HG03457 (cell line): ENCODE measurements around the gene KRTAP29-1.
"Not testable (repeated sequence)": the region's sequence is repeated elsewhere in the genome, so short reads cannot be mapped to it uniquely, and the experiment has no call there.

Source experiments
- ATAC-seq: cut with Tn5 transposase; IDR thresholded peaks from one replicate; pipeline ENCODE4 v1.9.1; 2021; ENCODE audit warnings: moderate number of reproducible peaks; ENCODE audit not compliant: unreplicated experiment

The KRTAP29-1 gene, protein sequence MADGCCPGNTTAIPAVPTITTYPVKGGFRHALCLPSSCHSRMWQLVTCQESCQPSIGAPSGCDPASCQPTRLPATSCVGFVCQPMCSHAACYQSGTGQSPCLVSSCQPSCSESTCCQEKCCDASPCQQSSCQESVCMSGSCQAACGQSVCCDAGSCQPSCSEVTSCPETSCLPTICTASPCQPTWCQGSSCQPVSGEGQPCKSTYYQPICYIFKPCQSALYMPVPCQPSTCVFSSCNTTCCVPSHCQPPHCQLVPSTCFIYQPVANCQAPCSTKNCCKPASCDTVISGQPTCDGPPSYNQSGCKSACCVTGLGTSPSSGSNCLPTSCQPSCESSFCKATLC

GRCh38 chr17:41301916-41302901, at the start of gene KRTAP29-1:
KRTAP29-1 (minus strand) TSS chr17:41302851; CDS start chr17:41302851, 0 bp downstream.
- ATAC-seq = no peak

DNA sequence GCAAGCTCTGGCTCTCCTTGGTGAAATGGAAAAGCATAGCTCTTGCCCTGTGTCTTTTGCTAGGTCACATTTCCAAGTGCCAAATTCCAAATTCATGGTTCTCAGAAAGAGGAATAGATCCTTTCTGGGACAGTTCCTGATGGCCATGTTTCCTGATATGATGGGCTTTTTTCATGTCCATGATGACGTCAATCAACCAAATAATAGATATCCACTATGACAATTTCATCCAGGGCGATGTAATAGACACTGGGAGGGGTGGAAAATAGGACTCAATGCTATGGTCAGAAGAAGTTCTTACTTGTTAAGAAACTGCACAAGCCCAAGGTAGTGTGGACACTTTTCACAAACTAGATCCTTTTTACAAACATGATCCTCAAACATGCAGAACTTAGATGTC, 48.5 kb upstream of the KRTAP29-1 start:
- no peak for ATAC-seq

DNA sequence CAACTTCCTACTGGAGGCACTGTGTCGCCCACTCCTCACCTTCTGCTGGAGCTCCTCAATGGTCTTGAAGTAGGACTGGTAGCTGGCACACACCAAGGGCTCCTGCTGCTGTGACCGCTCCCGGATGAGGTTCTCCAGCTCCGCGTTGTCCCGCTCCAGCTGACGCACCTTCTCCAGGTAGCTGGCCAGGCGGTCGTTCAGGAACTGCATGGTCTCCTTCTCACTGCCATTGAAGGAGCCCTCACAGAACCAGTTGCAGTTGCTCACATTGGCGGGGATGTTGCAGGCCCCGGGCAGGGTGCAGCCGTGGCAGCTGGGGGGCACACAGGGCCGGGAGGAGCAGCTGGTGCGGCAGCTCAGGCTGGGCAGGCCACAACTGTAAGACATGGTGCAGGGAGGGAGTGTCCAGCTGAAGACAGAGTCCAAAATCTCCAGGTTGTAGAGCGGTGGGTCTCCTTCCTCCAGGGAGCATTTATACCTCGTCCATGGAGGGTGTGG, 47.8 kb upstream of the KRTAP29-1 start, which contains the start of gene KRT33A:
KRT33A (minus strand) TSS at position 448 of the 498 bp plus-strand sequence; CDS start at position 387, 61 bp downstream.
- not testable (repeated sequence) for ATAC-seq

- ATAC-seq = no peak
These were observed 45.5 kb upstream of the KRTAP29-1 start for GRCh38 chr17:41347869-41348760.

DNA sequence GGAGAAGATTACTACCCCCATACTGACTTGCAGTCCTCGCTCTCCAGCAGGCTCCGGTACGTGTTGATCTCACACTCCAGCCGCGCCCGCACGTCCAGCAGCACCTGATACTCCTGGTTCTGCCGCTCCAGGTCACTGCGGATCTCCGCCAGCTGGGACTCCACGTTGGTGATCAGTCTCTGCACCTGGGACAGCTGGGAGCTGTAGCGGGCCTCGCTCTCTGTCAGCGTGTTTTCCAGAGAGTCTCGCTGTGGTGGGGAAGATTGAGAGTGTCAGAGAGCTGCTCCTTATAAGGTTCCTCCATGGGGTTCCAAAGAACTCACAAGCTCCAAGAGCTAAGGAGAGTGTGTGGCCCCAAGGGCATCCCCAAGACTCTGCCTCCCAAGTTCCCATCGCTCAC, 43.8 kb upstream of the KRTAP29-1 start:
- ATAC-seq = not testable (repeated sequence)

DNA sequence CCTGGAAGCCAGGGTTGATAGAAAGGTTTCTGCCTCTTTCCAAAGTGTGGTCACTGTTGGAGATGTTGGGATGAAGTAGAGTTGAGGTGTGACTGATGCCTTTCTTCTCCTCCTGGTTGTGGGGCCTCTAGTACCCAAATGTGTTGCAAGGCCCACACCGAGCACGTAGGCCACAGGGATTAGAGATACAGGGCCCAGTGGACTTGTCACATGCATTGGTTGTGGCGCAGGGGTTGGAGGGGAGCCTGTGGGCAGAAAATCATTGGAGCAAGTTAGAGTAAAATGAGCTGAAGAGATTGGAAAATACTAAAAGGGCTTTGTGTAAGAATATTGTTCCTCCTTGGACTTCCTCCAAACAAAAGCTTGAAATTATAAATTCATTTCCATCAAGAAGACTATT, 43.3 kb upstream of the KRTAP29-1 start:
- ATAC-seq = no peak

DNA sequence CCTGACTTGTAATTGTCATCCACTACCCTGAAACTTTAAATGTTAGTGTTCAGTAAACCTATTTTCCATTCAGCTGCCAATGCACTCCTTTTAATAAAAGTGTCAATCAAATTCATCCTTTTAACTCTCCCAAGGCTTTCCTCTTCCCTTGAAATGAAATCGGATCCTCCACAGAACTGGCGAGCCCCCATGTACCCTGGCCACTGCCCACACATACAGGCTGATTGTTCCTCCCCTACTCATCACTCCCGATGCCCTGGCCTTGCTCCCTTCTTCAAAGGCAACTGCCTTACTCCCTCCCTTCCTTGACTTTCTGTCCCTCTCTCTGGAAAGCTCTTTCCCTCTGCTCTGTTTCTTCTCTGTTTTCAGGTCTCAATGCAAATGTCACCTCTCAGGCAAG, 40.4 kb upstream of the KRTAP29-1 start:
- ATAC-seq = no peak

DNA sequence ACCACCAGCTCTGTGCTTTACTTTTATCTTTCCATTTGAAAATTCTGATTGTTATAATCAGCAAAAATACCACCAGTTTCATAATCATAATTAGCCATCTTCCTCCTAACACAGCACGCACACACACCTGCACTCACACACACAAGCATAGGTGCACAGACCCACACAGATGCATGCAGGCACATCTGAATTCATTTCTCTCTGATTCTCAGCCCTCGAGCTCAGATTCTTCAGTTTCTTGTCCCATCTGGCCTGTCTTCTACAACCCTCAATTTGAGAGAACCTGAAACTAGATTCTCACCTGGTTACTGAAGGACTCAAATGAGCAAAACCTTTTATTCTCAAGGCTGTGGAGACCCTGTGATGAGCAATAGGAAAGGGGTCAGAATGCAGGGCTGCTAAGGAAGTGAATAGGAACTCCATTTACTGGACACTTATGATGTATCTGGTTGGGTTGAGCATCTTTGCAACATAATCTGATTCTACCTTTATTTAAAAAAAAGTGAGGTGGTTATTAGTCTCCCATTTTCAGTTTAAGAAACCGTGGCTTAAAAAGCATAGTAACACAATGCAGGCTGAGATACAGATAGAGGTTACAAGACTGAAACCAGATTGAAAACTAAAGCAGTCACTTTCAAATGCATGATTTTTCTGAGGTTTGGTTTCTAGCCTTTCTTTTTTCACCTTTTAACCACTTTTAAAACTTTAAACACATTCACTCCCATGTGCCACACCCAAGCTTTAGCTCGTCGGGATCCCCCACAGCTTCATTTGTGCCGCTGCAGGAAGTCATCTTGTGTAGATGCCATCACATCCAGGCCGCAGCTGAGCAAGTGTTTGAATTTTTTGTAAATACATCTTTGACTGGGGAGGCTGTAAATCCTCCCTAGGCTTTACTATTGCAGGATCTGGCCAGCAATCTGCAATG, 38.5 kb upstream of the KRTAP29-1 start:
- ATAC-seq = no peak

DNA sequence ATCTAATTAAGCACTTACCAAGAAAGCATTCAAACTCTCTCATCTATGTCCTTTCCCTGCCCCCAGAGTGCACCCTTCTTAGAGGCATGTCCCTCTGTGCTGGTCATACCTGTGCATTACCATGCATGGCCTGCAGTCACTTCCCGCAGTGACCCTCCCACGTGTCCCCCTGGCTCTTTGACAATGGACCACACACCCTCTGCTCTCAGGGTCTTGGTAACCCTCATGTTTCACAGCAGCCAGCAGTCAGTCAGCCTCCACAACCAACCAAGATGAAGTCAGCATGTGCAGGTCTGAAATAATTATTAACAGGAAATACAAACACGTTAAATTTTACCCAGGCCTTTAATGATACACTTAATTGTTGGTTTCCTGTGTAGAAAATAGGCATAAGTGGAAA, 37.8 kb upstream of the KRTAP29-1 start:
- ATAC-seq = no peak

- ATAC-seq = no peak
These were observed 37.0 kb upstream of the KRTAP29-1 start for GRCh38 chr17:41339571-41340172.

DNA sequence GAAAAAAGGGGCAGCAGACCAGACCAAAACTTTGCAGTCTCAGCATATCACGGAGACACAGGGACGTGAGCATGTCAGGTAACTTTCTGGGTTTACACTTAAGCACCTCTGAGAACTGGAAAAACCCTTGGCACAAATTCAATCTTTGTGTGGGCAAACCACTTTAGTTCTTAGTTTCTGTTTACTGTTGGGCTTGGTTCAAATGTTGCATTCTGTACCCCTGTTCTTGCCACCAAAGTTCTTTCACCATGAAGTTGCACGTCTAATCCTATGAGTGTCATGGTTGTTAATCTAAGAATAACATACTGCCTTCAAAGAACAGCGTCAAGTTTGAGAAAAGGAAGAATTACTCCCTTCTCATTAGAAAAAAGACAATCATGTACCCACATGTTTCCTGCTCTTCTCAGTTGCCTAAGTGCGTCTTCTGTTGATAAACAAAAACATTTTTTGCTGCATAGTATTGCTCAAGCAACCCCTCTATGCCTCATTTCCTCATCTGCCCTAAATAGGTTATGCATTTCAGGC, 36.4 kb upstream of the KRTAP29-1 start:
- no peak for ATAC-seq

DNA sequence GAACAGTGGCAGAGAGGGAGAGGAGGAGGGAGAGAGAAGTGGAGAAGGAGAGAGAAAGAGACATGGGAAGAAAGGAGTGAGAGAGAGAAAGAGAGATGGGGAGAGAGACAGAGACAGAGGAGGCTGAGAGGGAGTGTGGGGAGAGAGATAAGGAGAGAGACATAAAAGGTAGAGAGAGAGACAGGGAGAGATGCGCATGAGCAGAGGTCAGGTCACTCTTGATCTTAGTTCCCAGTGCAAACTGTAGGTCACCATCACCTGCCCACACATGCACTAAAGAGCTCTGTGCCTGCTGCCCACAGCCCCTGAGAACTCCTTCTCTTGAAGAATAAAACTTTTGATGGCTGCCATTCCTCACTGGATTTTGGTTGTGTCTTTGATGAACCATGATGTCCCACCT, 33.1 kb upstream of the KRTAP29-1 start:
- ATAC-seq = no peak

DNA sequence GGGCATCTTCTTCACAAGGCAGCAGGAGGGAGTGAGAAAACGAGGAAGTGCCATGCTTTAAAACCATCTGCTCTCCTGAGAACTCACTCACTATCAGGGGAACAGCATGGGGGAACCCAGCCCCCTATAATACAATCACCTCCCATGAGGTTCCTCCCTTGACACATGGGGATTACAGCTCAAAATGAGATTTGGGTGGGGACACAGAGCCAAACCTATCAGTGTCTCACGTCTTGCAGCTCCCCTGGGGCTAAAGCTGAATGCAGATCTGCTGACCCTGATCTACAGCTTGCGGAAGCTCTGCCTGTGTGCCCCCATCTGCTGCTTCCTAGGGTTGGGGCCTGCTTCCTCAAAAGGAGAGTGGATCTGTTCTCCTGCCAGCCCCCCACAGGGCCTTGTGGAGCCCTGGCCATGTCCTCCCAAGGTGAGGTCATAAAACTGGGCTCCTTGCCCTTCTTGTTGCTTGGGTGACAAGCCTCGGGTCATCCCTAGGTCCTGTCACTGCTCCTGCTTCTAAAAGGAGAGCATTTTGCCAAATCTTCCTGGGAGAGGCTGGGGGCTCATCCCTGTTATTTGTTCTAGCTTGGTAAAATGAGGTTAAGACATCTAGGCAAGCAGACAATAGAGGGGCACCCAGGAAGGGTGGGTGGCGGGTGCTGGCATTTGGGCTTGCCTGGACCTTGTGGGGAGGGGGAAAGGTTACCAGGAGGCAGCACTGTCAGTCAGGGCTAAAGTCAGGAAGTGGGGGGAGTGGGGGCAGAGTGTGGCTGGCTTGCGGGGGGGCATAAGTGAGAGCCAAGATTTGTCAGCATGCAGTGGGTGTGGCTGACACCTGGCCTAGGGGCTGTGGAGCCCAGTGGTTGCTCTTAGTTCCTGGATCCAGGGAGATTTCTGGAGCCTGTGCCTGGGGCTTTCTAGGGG, 32.0 kb upstream of the KRTAP29-1 start:
- no peak for ATAC-seq

DNA sequence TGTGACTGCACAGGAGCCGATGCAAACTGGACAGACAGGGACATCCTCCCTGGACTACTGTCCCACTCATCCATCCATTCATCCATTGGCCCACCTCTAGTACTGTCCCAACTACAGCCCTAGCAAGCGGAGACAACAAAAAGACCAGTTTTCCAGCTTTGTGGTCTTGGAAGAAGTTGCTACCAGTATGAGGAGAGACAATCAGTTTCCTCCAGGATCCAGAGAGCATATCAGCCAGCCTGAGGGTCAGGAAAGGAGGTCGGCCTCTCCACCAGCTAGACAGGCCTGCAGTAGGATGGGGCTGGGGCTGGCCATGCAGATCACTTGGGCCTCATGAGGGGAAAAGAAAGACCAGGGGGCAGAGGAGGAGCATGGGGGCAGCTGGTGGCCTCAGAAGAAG, 31.2 kb upstream of the KRTAP29-1 start:
- ATAC-seq = no peak

DNA sequence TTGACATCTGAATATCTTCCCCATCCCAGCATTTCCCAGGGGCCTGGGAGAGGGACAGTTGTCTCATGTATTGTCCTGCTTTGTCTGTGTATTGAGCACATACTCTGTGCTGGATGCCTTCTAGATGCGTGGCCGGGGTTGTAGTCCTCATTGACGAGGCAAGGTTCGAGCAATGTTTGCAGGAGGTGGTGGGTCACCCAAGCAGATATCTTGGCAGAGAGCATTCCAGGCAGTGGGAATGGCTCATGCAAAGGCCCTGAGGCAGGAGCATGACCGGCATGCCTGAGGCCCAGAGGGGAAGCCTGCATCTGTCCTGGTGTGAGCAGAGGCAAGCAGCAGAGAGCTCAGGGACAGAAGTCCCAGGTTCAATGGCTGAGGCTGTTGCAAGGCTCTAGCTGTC, 30.4 kb upstream of the KRTAP29-1 start:
- ATAC-seq = no peak

GRCh38 chr17:41332239-41332638, 29.6 kb upstream of the KRTAP29-1 start:
- no peak for ATAC-seq

- no peak for ATAC-seq
These were observed 29.0 kb upstream of the KRTAP29-1 start for GRCh38 chr17:41331606-41332005.
